SK-N-SH (cell line): ENCODE results near the gene STIM1. TPM values are rescaled to one million over a fixed set of nuclear protein-coding genes. Genes with fewer than 3 reads are reported as not detected.

Experiments
- CTCF ChIA-PET: fragments of 300-600, 350-600 bp; formaldehyde crosslinking; extraction: SDS; loops from one replicate; lab custom pipeline; 2021; lab: Yijun Ruan, JAX
- POLR2A ChIA-PET: fragments of 350-600 bp; sonication (Branson Sonifier 250); formaldehyde crosslinking; extraction: SDS; loops from one replicate; lab custom pipeline; 2020; ENCODE audit warnings: antibody characterized with exemption, inconsistent platforms; lab: Yijun Ruan, JAX
- DNase-seq: peaks from one replicate; pipeline ENCODE4 v3.0.0; 2012
- H2AFZ ChIP-seq: fragments of 200-600 bp; sonication (generic); 2 replicates; pipeline ENCODE4 v1.8.1; 2016; ENCODE audit warnings: antibody characterized with exemption, mild to moderate bottlenecking, low read depth
- H3F3A ChIP-seq: fragments of 200-600 bp; sonication (generic); replicated peaks from 2 replicates; pipeline ENCODE3; 2016; ENCODE audit warnings: antibody characterized with exemption, mild to moderate bottlenecking; ENCODE audit not compliant: insufficient read depth
- H3K27ac ChIP-seq, 2 experiments: fragments of 200-500 bp in 1 of 2; fragments of 200-600 bp in 1 of 2; sonication (Bioruptor generic) in 1 of 2; sonication (generic), shearing (Covaris generic) in 1 of 2; 2 replicates each; pipeline versions ENCODE4 v1.5.1 to v1.6.1; 2014 to 2016; ENCODE audit warnings: low read depth in 2 of 2, inconsistent platforms in 1 of 2, low read length in 1 of 2, mild to moderate bottlenecking in 1 of 2, mixed read lengths in 1 of 2
- H3K27me3 ChIP-seq: fragments of 200-600 bp; sonication (generic), shearing (Covaris generic); 2 replicates; pipeline ENCODE4 v1.6.1; 2016; ENCODE audit warnings: mixed run types; ENCODE audit not compliant: insufficient read depth
- H3K36me3 ChIP-seq, 2 experiments: fragments of 200-500 bp in 1 of 2; fragments of 200-600 bp in 1 of 2; sonication (Bioruptor generic) in 1 of 2; sonication (generic) in 1 of 2; replicated peaks in 1 of 2; 2 replicates each; pipeline versions ENCODE3 to v1.5.1; 2014 to 2016; ENCODE audit warnings: low read length in 1 of 2, mild to moderate bottlenecking in 1 of 2; ENCODE audit not compliant: insufficient read depth in 2 of 2, control insufficient read depth in 1 of 2
- H3K4me1 ChIP-seq, 2 experiments: fragments of 200-500 bp in 1 of 2; fragments of 200-600 bp in 1 of 2; sonication (Bioruptor generic) in 1 of 2; sonication (generic), shearing (Covaris generic) in 1 of 2; 2 replicates each; pipeline versions ENCODE4 v1.5.1 to v1.6.1; 2014 to 2016; ENCODE audit warnings: low read depth in 1 of 2, low read length in 1 of 2, mixed run types in 1 of 2; ENCODE audit not compliant: insufficient read depth in 2 of 2, control insufficient read depth in 1 of 2
- H3K4me2 ChIP-seq: fragments of 200-600 bp; sonication (generic), shearing (Covaris generic); 2 replicates; pipeline ENCODE4 v1.6.1; 2017; ENCODE audit warnings: mixed run types
- H3K4me3 ChIP-seq, 2 experiments: fragments of 200-500 bp in 1 of 2; fragments of 200-600 bp in 1 of 2; sonication (Bioruptor generic) in 1 of 2; sonication (generic), shearing (Covaris generic) in 1 of 2; 2 replicates each; pipeline versions ENCODE4 v1.5.1 to v1.8.1; 2014 to 2016; ENCODE audit warnings: low read depth in 2 of 2, inconsistent platforms in 1 of 2, low read length in 1 of 2, mild to moderate bottlenecking in 1 of 2, mixed read lengths in 1 of 2, moderate library complexity in 1 of 2
- H3K79me2 ChIP-seq: fragments of 200-600 bp; sonication (generic); 2 replicates; pipeline ENCODE4 v1.8.1; 2017; ENCODE audit warnings: mild to moderate bottlenecking; ENCODE audit not compliant: insufficient read depth
- H3K9ac ChIP-seq: fragments of 200-600 bp; sonication (generic); 2 replicates; pipeline ENCODE4 v1.6.1; 2017; ENCODE audit warnings: mixed run types
- H3K9me2 ChIP-seq: fragments of 200-600 bp; sonication (generic); 2 replicates; pipeline ENCODE4 v1.6.1; 2017; ENCODE audit warnings: mixed run types
- H3K9me3 ChIP-seq: fragments of 200-600 bp; sonication (generic); 2 replicates; pipeline ENCODE4 v1.6.1; 2017; ENCODE audit warnings: mixed run types, mild to moderate bottlenecking, moderate library complexity
- H4K20me1 ChIP-seq: fragments of 200-600 bp; sonication (generic); 2 replicates; pipeline ENCODE4 v1.6.1; 2017; ENCODE audit warnings: mild to moderate bottlenecking, mixed run types; ENCODE audit not compliant: insufficient read depth
- CHD2 ChIP-seq: fragments of 150-350 bp; IDR thresholded peaks from 2 replicates; pipeline ENCODE4 v1.6.1; 2018; ENCODE audit warnings: low read length; ENCODE audit not compliant: partially characterized antibody
- EP300 ChIP-seq, 2 experiments: IDR thresholded peaks; 2 replicates each; pipeline versions ENCODE4 v1.4.0 to v1.6.1; 2012; ENCODE audit warnings: borderline replicate concordance in 1 of 2, low read depth in 1 of 2, low read length in 1 of 2
- FOXJ3 ChIP-seq: sonication (generic); formaldehyde crosslinking; IDR thresholded peaks from 2 replicates; pipeline ENCODE4 v1.5.1; 2020; ENCODE audit warnings: mild to moderate bottlenecking, missing genetic modification reagents
- FOXM1 ChIP-seq: IDR thresholded peaks from 2 replicates; pipeline ENCODE4 v1.4.0; 2012; ENCODE audit warnings: low read depth, mild to moderate bottlenecking
- GATA2 ChIP-seq: sonication (generic); formaldehyde crosslinking; IDR thresholded peaks from 2 replicates; pipeline ENCODE4 v1.5.0; 2020; ENCODE audit warnings: mild to moderate bottlenecking, missing genetic modification reagents
- JUND ChIP-seq: IDR thresholded peaks from 2 replicates; pipeline ENCODE4 v1.4.0; 2012
- MEF2A ChIP-seq: IDR thresholded peaks from 2 replicates; pipeline ENCODE4 v1.4.0; 2012; ENCODE audit warnings: low read depth, borderline replicate concordance
- MXI1 ChIP-seq: IDR thresholded peaks from 2 replicates; pipeline ENCODE4 v1.6.1; 2012; ENCODE audit warnings: mild to moderate bottlenecking, low read depth, low read length, improper control_type of control experiment
- NFIC ChIP-seq: IDR thresholded peaks from 2 replicates; pipeline ENCODE4 v1.4.0; 2012; ENCODE audit warnings: borderline replicate concordance
- PBX3 ChIP-seq: IDR thresholded peaks from 2 replicates; pipeline ENCODE4; 2012
- POLR2AphosphoS5 ChIP-seq: IDR thresholded peaks from 2 replicates; pipeline ENCODE4 v1.6.1; 2012; ENCODE audit warnings: low read depth, low read length
- SIN3A ChIP-seq: IDR thresholded peaks from 2 replicates; pipeline ENCODE4 v1.6.1; 2012; ENCODE audit warnings: low read depth, mild to moderate bottlenecking, low read length, moderate library complexity, borderline replicate concordance
- TCF12 ChIP-seq: IDR thresholded peaks from 2 replicates; pipeline ENCODE4 v1.4.0; 2012
- TEAD4 ChIP-seq: IDR thresholded peaks from 2 replicates; pipeline ENCODE4 v1.4.0; 2012; ENCODE audit warnings: mild to moderate bottlenecking, borderline replicate concordance; ENCODE audit not compliant: insufficient read depth
- USF1 ChIP-seq: IDR thresholded peaks from 2 replicates; pipeline ENCODE4 v1.4.0; 2012; ENCODE audit warnings: low read depth, borderline replicate concordance
- YY1 ChIP-seq: IDR thresholded peaks from 2 replicates; pipeline ENCODE4 v1.4.0; 2012; ENCODE audit warnings: low read depth, mild to moderate bottlenecking
- whole genome bisulfite sequencing: methylation state at CpG from one replicate; pipeline ENCODE4 v1.1.6; 2017; ENCODE audit warnings: low lambda C conversion rate; 5-methylcytosine and 5-hydroxymethylcytosine counted together
- polyA plus RNA-seq, 3 experiments: library from polyadenylated mRNA; depleted of rRNA; stranded (reverse); fragments of >200 nt; gene quantifications; 2 replicates each; pipeline ENCODE4 v1.2.3, GENCODE V29; 2012

The STIM1 gene
- polyA plus RNA-seq, 1 of the 3 experiments (the other 2 are of a cell fraction) = 29.5 TPM

GRCh38 chr11:3933165-3933628 lies 77.7 kb downstream of the STIM1 start:
- Histone ChIP-seq H3K27me3 (no peaks in the 10 kb centered on the region), H3K4me1 (peaks cover 0 to 20% of the 10 kb centered on the region in 2 experiments; a peak in 2 of 4 replicates), H3K9ac (no peak overlapping the region), H3K4me3 (no peak overlapping the region), H3K36me3 (no peaks in the 10 kb centered on the region), H3K79me2 (no peaks in the 10 kb centered on the region; the same call in 1 of the 2 replicates), H2AFZ (no peak overlapping the region), H3K9me3 (no peaks in the 10 kb centered on the region), H3K27ac (no peak overlapping the region), H3F3A (no peaks in the 10 kb centered on the region), H4K20me1 (no peaks in the 10 kb centered on the region), H3K9me2 (no peaks in the 10 kb centered on the region), H3K4me2 (no peak overlapping the region)
- CTCF ChIA-PET = interaction anchor here (0.9 to 2.0 kb wide), 5 partner anchors 9 to 126 kb away, joined by 3 to 8 read pairs (median 4); partner anchors contain the start of gene STIM1
- DNase-seq = no peak
- POLR2A ChIA-PET = no interaction called here
- no peak for TF ChIP-seq PBX3
- no peak for TF ChIP-seq MXI1
- TF ChIP-seq SIN3A = no peak
- TF ChIP-seq POLR2AphosphoS5 = no peak
- TF ChIP-seq YY1 = no peak
- no peak for TF ChIP-seq MEF2A
- TF ChIP-seq TCF12 = no peak
- no peak for TF ChIP-seq CHD2
- TF ChIP-seq USF1 = no peak
- 67% methylated on average over 1 of the region's 1 CpG for WGBS

- Histone ChIP-seq H3K27me3 (no peaks in the 10 kb centered on the region), H3K9ac (no peak overlapping the region)
- POLR2A ChIA-PET = no interaction called here
These were observed 79.2 kb downstream of the STIM1 start for GRCh38 chr11:3934658-3935057.

More at GRCh38 chr11:3934658-3935057, 79.2 kb downstream of the STIM1 start:
- H3K4me2 ChIP-seq = no peak overlapping the region
- no peak overlapping the region for H3K4me3 ChIP-seq
- peaks cover 4 to 17% of the 10 kb centered on the region in 2 experiments; a peak in 2 of 4 replicates for H3K4me1 ChIP-seq
- no peaks in the 10 kb centered on the region for H3K36me3 ChIP-seq
- no peaks in the 10 kb centered on the region for H3K9me2 ChIP-seq
- no peaks in the 10 kb centered on the region for H3K9me3 ChIP-seq
- H3K27ac ChIP-seq = peak overlapping the region in 1 of 2 experiments; percentile 66; a peak in 2 of 4 replicates
- no peaks in the 10 kb centered on the region for H3F3A ChIP-seq
- H4K20me1 ChIP-seq = no peaks in the 10 kb centered on the region
- DNase-seq = peak; percentile 36
- 89% methylated on average over 1 of the region's 1 CpG for WGBS
- CTCF ChIA-PET = interaction anchor here (1.0 to 2.0 kb wide), 4 partner anchors 9 to 96 kb away, joined by 3 to 8 read pairs (median 4); partner anchors contain the start of gene STIM1
- TF ChIP-seq TCF12 (peak; percentile 90), FOXJ3 (no peak), GATA2 (CRISPR knock-in tag) (peak; percentile 86), EP300 (IDR thresholded peaks at IDR 0.05; ENCODE audit: borderline replicate concordance in 1 of 2, low read depth in 1 of 2, low read length in 1 of 2) (peak in 1 of 2 experiments; percentile 31; a peak in 1 of 4 replicates), TEAD4 (0 out of 2 replicates have a peak, but pooled peaks have one; percentile 29), JUND (0 out of 2 replicates have a peak, but pooled peaks have one; percentile 8), PBX3 (peak; percentile 70), NFIC (peak; percentile 19; the same call in 1 of the 2 replicates), FOXM1 (no peak)
- no peak overlapping the region for H2AFZ ChIP-seq
- H3K79me2 ChIP-seq = no peaks in the 10 kb centered on the region; the same call in 1 of the 2 replicates
